Erythroblast (primary cell): ENCODE results near the gene MTREX.

Experiments used
- GATA1 ChIP-seq: IDR thresholded peaks from 2 replicates; pipeline ENCODE4 v1.6.1; 2011; ENCODE audit warnings: low read depth, mild to moderate bottlenecking, control low read depth, low read length, moderate library complexity
- POLR2A ChIP-seq: IDR thresholded peaks from 2 replicates; pipeline ENCODE4 v1.6.1; 2011; ENCODE audit warnings: mild to moderate bottlenecking, low read length

GRCh38 chr5:55456216-55456895 lies 148.6 kb downstream of the MTREX start:
- no peak for TF ChIP-seq POLR2A
- TF ChIP-seq GATA1, result no peak
